ENCODE measurements around the gene ITGA3.

- TF ChIP-seq EZH2phosphoT487 (IDR thresholded peaks at IDR 0.05; ENCODE audit: insufficient read depth, low read depth) (no peak), EZH2 (IDR thresholded peaks at IDR 0.05; ENCODE audit: insufficient read depth, poor library complexity, severe bottlenecking) (no peak)
These were observed 67.0 kb downstream of the ITGA3 start for GRCh38 chr17:50122945-50123344.
